ENCODE measurements around the gene GRIK4.

DNA sequence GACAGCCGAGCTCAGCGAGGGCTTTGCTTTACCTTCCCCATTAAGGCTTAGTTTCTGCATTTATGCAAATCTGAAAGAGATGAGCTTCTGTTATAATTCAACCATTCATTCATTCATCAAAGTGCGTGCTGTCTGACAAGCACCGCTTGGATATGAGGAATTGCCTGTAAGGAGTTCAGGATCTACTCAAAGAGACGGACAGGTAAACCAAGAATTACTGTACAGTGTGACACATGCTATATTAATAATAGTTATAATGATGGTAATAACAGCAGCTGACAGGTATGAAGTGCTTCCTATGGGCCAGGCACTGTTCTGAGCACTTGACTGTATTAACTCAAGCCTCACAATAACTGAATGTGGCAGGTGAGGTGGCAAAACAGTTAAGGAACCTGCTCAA lies 402.5 kb downstream of the GRIK4 start:
- TF ChIP-seq POLR2A (IDR thresholded peaks at IDR 0.05; ENCODE audit: low read depth, low read length) (no peak), POLR2AphosphoS5 (IDR thresholded peaks at IDR 0.05; ENCODE audit: low read depth, low read length) (no peak)

All from GM12892 (cell line).